Thyroid gland (tissue), 4 donors: ENCODE results near the gene SFN. TPM values are rescaled to one million over a fixed set of nuclear protein-coding genes. Genes with fewer than 3 reads are reported as not detected.
"Not testable (repeated sequence)": the region's sequence is repeated elsewhere in the genome, so short reads cannot be mapped to it uniquely, and the experiment has no call there.

Experiments used
- DNase-seq, 2 donors: peaks; one replicate each; pipeline ENCODE4 v3.0.0-alpha.2; 2019
- H3K27ac ChIP-seq, 3 donors: fragments of 200-600 bp; sonication (generic); 1 replicate in 2 of 3; 2 replicates in 1 of 3; pipeline ENCODE4 v1.5.1; 2016 to 2019; ENCODE audit warnings: mild to moderate bottlenecking in 1 of 3, moderate library complexity in 1 of 3
- H3K27me3 ChIP-seq: fragments of 200-600 bp; sonication (generic); one replicate; pipeline ENCODE4 v1.5.1; 2019
- H3K36me3 ChIP-seq, 2 donors: fragments of 200-600 bp; sonication (generic); one replicate each; pipeline ENCODE4 v1.5.1; 2016 to 2019
- H3K4me1 ChIP-seq, 2 donors: fragments of 200-600 bp; sonication (generic); one replicate each; pipeline ENCODE4 v1.5.1; 2017 to 2019
- H3K4me3 ChIP-seq, 3 donors: fragments of 200-600 bp; sonication (generic); replicated peaks in 1 of 3; 1 replicate in 2 of 3; 2 replicates in 1 of 3; pipeline ENCODE4 v1.5.1; 2016; ENCODE audit warnings: mild to moderate bottlenecking in 1 of 3
- H3K9me3 ChIP-seq: fragments of 200-600 bp; sonication (generic); one replicate; pipeline ENCODE4 v1.5.1; 2017
- CTCF ChIP-seq, 6 experiments: fragments of 200-600 bp in 3 of 6; fragments of 450-650 bp in 3 of 6; sonication (generic) in 3 of 6; IDR thresholded peaks; one replicate each; pipeline ENCODE4 v1.5.1; 2016 to 2019; ENCODE audit warnings: antibody characterized with exemption in 6 of 6, mild to moderate bottlenecking in 2 of 6, inconsistent platforms in 1 of 6, moderate library complexity in 1 of 6
- POLR2A ChIP-seq, 2 donors: fragments of 450-650 bp; IDR thresholded peaks; one replicate each; pipeline ENCODE4 v1.6.1; 2017; ENCODE audit warnings: antibody characterized with exemption in 2 of 2, mild to moderate bottlenecking in 2 of 2, moderate library complexity in 1 of 2
- WGBS, 2 donors: methylation state at CpG; one replicate each; pipeline ENCODE4 v1.1.5; 2017; 5-methylcytosine and 5-hydroxymethylcytosine counted together
- intact Hi-C: fragments of 100-400 bp; cut with DNase I; formaldehyde crosslinking; loops from one replicate; pipeline ENCODE4 v1.15.1; 2023
- total RNA-seq, 4 donors: library from RNA; depleted of rRNA; stranded (reverse); fragments of >200 nt; gene quantifications; one replicate each; pipeline ENCODE4 v1.2.3, GENCODE V29; 2016

Gene SFN
- total RNA-seq, 4 donors from 2014 or later: 0.54 to 0.73 (median 0.54) TPM; not detected in 1

DNA sequence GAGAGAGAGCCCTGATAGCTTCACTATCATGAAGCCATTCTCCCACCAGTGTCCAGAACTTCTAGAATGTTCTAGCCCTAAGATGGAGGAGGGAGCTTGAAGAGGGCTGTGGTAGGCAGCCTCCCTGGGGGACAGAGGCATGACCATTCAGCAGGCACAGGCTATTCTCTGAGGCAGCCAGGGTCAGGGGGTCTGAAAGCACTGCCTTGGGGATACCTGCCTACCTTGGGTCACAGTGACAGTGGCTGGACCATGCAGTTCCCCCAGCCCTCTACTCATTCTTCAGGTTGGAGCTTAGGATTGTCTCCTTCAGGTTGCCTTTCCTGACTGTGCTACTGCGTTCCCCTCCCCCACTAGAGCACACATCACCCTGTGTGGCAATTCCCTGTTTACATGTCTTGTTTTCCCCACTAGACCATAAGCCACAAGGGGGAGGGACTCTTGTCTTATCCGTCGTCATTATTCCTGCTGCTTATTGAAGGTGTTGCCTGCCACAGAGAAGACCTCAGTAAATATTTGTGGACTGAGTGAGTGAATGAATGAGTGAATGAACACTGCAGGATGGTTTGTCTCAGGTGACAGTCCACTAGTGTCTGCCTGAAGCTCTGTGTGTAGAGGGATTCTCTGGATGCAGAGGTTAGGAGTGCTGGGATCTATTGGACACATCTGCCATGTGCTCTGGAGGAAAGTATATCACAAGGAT is 31.3 kb upstream of the SFN start:
- Histone ChIP-seq H3K4me1 (peaks cover 31 to 34% of the 10 kb centered on the region in 2 donors), H3K4me3 (no peak overlapping the region), H3K27me3 (no peaks in the 10 kb centered on the region), H3K9me3 (no peaks in the 10 kb centered on the region), H3K27ac (no peak overlapping the region), H3K36me3 (peaks cover 33 to 36% of the 10 kb centered on the region in 2 donors)
- intact Hi-C loops: no loop called here
- TF ChIP-seq POLR2A (IDR thresholded peaks at IDR 0.05) (no peak), CTCF (IDR thresholded peaks at IDR 0.05) (no peak)
- WGBS, 2 donors: 71% methylated on average over 3 of the region's 3 CpGs
- no peak for DNase-seq

- no peak overlapping the region for H3K4me3 ChIP-seq
- no peak overlapping the region for H3K27ac ChIP-seq
- no peaks in the 10 kb centered on the region for H3K27me3 ChIP-seq
- DNase-seq: no peak
- intact Hi-C loops: no loop called here
- H3K36me3 ChIP-seq: peaks cover 33 to 36% of the 10 kb centered on the region in 2 donors
- no peaks in the 10 kb centered on the region for H3K9me3 ChIP-seq
- TF ChIP-seq CTCF (IDR thresholded peaks at IDR 0.05): no peak
- no peak for TF ChIP-seq POLR2A (IDR thresholded peaks at IDR 0.05)
- WGBS, 2 donors: 91 to 92% methylated on average over 16 of the region's 16 CpGs
- H3K4me1 ChIP-seq: peaks cover 29 to 31% of the 10 kb centered on the region in 2 donors
These were observed 30.5 kb upstream of the SFN start for GRCh38 chr1:26832249-26832960.

DNA sequence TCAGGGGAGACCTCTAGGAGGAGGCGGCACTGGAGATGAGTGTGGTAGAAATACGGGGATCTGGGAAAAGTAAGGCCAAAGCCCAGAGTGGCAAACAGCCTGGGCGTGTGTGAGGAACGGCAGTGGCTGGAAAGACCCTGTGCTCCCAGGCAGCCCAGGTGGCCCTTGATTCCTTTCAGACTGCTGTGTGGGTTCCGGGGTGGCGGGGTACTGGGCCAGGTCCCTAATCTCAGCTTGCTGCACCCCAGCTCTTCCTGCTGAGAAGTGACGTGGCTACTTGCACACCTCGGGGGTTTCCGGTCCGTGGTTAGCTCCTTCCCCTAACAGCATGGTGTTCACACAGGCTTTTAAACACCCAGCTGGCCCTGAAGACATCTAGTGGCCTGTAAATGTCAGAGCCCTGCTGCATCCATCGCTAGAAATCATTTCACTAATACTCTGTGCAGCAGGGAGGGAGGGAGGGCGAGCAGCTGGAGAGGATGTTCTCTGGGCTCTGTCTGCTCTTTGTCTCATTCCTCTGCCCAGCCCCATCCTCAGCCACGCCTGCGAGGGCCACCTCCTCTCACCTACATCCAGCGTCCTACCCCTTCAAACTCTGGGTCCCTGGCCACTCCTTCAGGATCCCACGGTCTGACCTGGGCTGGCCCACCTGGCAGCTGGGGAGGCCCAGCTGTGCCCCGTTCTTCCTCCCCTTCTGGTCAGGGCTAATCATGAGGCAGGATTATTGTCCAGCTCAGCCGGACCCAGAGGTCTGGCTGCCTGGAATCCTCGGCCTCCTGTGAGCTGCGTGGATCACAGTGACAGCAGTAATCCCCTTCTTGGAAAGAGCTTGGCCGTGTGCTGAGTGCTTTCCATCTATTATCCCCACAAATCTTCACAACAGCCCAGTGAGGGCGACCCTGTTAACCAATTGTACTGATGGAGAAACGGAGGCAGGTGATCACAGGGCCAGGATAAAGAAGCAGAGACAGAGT is 29.2 kb upstream of the SFN start:
- H3K4me3 ChIP-seq: no peak overlapping the region
- H3K27me3 ChIP-seq: no peaks in the 10 kb centered on the region
- H3K9me3 ChIP-seq: no peaks in the 10 kb centered on the region
- DNase-seq: peak; percentile 8 to 24
- no peak overlapping the region for H3K27ac ChIP-seq
- 79 to 91% methylated on average over 22 to 23 of the region's 23 CpGs for WGBS, 2 donors
- no peak for TF ChIP-seq POLR2A (IDR thresholded peaks at IDR 0.05)
- no peak for TF ChIP-seq CTCF (IDR thresholded peaks at IDR 0.05)
- intact Hi-C loops: no loop called here
- H3K4me1 ChIP-seq: peaks cover 16 to 18% of the 10 kb centered on the region in 2 donors
- peaks cover 36 to 38% of the 10 kb centered on the region in 2 donors for H3K36me3 ChIP-seq

GRCh38 chr1:26837665-26838064 is 25.3 kb upstream of the SFN start:
- H3K4me1 ChIP-seq, H3K9me3 ChIP-seq, H3K27me3 ChIP-seq, intact Hi-C loops, DNase-seq, H3K4me3 ChIP-seq, H3K27ac ChIP-seq: not testable (repeated sequence)
- 89 to 90% methylated on average over 5 of the region's 5 CpGs for WGBS, 2 donors
- H3K36me3 ChIP-seq: peaks cover 47 to 56% of the 10 kb centered on the region in 2 donors
